Measurements from ENCODE around the gene CLEC1A.

CLEC1A gene

DNA sequence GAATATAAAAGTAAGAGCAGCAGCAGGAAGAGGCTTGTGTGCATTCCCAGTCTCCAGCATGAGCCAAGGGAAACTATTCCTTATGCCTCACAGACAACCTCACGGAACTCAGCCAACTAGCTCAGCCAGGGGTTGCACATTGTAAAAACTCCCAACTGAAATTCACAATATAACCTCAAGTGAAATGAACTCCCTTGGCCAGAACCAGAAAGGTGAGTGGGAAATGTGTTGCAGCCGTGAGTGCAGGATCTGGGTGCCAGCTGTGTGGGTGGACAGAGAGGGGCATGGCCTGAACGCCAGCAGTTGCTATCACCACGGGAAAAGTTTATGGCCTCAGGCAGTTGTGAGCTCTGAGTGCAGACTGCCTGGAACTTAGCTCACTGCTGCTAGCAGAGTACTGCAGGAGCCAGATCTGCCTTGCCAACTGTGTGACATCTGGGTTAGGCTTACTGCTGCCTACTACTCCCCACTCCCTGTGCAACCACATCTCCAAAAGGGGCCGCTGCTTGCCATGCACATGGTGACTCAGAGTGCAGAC is 2.3 kb upstream of the CLEC1A start:
- no peak for DNase-seq

DNA sequence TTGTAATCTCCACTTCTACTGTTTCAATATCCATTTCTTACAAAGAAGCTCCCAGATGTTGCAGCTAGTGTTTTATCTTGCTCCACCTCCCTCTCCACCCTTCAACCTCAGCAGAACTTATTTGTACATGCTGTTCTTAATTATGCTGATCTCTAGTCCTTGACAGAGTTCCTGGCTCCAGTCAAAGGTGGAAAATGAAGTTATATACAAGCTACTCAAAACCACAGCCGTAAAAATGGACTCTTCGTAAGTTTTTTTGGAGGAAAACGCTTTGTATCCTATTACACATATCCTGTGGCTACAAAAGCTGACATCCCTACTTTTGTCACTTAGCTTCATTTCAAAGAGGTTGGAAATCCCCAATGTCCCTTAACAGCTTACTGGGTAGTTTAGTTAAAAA is 1.3 kb downstream of the CLEC1A start:
- no peak for DNase-seq

DNA sequence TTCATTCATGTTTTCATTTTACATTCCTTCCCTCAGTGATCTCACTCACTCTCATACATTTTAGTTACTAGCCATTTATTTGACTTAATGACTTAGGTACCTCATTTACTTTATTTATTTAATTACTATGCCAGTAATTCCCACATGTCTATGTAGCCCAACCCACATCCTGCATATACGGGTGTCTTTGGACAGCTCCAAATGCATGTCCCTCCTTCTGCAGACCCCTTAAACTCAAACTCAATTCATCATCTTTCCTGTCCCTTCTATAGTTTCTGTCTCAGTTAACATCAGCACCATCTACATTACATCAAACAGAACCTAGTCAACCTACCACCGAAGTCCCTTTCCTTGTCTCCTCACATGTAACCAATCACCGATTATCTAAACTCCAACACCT is 2.8 kb downstream of the CLEC1A start:
- DNase-seq, result no peak

DNA sequence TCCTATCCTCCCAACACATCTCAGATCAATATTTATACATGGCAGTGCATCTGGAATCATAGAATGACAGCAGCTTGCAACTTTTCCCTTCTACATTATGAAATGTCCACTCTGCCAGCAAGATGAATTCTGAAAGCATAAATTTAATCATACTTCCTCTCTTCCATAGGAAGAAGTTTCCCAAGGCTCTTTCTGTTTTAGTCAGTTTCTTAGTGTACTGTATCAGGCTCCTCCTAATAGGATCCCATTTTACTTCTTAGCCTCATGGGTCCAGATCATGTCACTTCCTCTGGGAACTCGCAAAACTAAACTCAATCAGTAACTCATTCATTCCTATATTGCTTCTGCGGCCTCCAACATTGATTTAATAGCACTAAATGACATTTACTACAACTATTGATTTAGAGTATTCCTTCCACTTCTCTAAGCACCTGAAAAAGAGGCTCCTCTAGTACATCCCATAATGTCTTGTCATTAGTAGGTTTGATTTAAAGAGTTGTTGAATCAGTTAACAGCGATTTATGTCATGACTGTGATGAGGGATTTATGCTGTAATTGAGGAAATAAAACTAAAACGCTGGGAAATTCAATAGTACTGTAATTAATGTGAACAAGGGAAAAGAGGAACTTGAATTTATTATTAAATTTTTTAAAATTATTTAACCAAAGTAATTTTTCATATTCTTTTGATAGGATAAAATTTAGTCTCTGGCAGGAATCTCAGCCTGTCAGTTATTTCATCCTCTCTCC is 4.0 kb downstream of the CLEC1A start:
- DNase-seq, result no peak

DNA sequence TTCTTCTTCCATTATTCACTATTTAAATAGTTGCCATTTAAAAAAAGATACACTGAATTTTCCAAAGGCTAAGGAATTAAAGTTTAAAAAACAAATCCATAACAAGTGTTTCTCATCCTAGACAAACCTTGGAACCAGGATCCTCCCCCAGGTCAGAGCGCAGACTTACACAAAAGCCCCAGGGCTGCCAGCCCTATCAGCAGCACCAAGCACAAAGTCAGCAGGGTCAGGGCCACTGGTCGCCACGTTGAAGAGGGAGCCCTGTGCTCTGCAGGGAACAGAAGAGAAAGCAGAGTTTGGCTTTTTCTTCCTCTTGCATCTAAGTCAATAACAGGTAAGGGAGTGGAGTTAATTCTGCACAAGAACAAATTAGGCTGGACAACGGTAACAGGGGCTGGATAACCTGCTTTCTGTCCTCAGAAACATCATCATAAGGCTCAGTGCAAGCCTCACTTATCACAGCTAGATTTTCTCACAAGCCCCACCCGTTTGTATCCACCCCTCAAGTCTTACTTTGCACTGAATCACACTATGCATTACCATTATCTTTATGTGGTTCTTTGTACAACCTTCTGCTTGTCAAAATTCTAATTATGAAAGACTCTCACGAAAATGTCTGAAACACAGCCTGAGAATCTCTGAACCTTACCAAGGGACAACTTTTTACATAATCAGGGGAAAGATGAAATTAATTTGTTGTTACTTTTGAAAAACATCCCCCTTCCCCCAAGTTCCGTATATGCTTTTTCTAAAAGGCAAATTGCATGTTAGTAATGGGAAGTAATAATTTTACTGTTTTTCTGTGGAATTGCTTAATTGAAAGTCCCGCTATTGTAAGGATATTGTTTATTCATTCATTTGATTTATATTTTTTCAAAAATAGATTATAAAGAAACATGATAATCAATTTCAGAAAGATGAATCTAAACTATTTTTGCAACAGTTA is 9.6 kb downstream of the CLEC1A start:
- no peak for DNase-seq

DNA sequence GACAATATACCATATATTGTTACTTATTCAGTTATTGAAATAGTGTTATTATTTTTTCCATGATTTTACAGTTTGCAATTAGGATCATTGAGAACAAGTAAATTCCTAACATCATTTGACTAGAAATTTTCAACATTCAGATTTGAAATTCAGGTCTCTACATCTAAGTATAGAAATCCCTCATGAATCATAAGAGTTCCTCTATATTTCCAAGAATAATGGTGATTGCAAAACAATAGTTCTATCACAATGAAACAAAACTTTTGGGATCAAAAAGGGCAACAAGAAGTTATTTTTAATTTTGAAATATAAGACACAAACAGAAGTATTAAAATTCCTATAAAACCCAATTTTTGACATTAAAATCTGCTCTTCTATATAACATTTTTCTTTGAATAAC is 10.8 kb downstream of the CLEC1A start:
- no peak for DNase-seq

DNA sequence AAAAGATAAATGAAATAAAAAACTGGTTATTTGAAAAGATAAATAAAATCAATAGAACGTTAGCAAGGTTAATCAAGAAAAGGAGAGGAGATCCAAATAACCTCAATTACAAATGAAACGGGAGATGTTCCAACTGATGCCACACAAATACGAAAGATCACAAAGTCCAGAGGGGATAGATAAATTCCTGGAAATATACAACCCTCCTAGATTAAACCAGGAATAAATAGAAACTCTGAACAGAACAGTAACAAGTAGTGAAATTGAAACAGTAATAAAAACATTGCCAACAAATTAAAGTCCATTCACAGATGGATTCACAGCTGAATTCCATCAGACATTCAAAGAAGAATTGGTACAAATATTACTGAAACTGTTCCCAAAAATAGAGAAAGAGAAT is 12.4 kb downstream of the CLEC1A start:
- DNase-seq, result no peak

DNA sequence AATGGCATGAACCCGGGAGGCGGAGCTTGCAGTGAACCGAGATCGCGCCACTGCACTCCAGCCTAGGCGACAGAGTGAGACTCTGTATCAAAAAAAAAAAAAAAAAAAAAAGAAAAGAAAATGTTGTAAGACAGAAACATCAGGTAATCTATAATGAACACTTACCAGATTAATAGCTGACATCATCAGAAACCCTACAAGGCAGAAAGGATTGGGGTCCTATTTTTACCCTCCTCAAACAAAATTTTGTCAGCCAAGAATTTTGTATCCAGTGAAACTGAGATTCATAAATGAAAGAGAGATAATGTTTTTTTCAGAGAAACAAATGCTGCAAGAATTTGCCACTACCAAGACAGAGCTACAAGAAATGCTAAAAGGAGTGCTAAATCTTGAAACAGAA is 14.1 kb downstream of the CLEC1A start:
- no peak for DNase-seq

DNA sequence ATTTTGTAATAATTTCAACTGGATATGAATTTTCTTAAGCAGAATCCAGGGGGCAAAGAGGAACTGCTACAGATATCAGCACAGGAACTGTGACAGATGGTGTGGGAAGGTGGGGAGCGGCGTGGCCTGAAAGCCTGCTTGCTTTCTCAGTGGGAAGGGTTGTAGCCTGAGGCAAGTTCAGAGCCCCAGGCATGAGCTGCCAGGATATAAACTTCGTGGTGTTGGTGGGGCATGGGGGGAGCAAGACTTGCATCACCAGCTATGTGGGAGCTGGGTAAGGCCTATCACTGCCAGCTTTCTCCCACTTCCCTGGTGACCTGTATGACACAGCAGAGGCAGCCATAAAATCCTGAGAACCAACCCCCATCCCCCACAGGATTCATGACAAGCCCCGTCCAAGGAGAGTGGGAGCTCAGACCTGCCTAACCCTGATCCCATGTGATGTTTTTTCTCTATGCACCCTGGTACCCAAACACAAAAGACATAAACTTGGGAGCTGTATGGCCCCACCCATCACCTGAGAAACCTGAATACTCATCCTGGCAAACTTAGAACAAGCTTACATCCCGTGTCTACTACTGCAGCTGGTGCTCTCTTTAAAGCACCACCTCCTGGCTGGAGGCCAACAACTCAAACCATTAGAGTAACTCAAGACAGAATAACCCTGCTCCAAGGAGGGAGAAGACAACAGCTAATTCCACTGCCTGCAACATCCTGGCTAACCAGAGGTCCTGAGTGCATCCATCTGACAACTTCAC is 16.5 kb downstream of the CLEC1A start:
- DNase-seq, result no peak

DNA sequence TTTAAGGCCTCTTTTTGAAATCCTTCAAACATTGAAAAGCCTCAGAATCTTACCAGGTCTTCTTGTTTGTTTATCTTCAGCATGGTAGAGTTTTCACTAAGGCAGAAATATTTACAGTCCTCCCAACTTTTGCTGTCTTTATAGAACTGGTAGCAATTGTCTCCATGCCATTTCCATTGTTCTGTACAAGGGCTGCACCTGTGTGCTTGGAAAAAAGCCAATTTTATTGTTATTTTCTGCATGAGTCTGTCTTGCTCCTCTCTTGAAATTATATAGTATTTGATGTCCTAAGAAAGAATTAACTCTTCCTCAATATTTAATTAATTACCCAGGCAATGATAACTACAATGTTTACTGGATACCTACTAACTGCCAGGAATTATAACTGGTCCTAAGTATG is 23.3 kb downstream of the CLEC1A start:
- DNase-seq, result no peak

DNA sequence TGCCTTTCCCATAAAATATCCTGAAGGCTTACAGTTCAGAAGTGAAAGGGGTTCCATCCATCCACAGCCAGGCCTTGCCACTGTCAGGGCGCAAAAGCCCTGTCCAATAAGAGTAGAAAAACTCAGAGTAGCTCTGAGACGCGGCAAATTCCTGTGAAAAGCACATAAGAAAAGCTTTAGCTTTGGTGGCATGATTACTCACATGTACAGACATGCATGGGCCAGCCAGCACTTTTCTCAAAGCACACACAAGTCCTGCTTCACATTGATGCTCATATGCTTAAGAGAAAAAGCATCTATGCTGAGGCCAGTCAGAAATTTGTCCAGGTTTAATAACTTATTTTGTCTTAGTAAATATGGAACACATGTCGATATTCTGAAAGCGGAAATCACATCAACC is 25.5 kb downstream of the CLEC1A start:
- no peak for DNase-seq

DNA sequence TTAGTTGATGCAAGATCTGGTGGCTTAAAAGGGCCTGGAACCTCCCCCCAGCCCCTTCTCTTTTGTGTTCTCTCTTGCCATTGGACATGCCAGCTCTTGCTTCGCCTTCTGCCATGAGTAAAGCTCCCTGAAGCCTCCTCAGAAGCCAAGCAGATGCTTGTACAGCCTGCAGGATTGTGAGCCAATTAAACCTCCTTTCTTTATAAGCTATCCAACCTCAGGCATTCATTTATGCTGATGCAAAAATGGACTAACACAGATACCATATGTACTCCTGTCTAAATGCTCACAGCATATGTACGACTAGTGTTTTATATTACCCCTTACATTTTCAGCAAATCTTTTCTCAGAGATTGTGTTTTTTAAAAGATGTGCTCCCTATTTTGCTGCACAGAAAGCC is 26.7 kb downstream of the CLEC1A start:
- DNase-seq, result no peak

DNA sequence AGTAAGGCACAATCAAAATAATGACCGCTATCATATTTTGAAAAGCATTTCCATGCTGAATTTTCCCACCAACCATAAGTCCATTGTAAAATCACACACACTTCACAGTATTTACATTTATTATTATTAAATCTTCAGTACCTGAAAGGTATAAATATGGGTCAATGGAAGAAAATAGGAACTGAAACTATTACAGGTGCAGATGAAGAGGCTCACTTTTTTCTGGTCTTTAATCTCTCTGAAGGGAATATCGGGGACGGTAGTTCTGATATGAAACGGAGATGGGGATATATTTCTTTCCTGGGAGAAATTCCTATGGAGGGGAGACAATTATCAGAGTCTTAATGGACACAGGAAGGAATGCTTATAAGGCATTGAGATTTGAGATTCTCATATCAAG is 28.4 kb downstream of the CLEC1A start:
- no peak for DNase-seq

DNA sequence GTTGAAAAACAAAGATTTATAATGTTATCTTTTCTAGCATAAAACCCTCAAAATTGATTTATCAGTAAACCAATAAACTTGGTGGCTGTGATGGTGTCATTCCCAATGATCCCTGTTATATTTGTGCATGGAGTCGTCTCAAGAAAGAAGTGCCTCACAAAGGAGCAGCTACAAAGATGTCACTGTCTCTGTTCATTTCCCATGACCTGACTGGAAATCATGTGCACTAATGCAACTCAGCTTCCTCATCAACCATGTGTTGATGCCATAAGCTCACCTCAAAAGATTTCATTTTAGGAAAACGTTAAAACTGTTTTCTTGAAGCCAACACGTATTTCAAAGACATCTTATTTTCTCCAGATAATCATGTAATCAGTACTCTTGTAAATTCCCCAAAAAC is 28.8 kb downstream of the CLEC1A start:
- no peak for DNase-seq

DNA sequence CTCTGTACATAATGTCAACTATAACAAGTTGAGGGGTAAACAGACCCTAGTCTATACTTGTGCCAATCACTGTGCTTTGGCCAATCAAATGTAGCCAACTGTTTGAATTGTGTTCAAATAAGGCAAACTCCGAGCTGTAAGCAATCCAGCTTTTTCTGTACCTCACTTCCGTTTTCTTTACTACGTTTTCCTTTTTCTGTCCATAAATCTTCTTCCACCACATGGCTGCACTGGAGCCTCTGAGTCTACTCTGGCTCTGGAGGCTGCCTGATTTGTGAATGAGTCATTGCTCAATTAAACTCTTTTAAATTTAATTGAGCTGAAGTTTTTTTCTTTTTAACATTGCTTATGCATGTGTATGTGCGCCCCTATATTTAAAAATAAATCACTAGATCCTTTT is 29.7 kb downstream of the CLEC1A start:
- no peak for DNase-seq

DNA sequence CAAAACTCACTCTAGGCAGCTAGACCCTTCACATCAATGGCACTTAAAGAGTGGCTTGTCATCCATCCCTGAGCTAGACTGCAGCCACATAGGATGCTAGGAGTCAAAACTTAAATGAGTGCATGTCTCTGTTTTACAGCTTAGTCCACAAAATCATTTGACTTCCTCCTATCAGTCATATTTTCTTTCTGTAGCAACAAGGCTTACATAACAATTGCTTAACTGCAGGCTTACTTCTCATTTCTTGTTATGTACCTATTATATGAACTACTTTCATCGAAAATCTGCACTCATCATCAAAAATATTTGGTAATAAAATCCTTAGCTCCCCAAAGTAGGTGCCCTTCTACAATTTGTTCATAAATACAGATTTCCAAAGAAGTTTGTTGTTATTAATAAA is 30.1 kb downstream of the CLEC1A start:
- no peak for DNase-seq

DNA sequence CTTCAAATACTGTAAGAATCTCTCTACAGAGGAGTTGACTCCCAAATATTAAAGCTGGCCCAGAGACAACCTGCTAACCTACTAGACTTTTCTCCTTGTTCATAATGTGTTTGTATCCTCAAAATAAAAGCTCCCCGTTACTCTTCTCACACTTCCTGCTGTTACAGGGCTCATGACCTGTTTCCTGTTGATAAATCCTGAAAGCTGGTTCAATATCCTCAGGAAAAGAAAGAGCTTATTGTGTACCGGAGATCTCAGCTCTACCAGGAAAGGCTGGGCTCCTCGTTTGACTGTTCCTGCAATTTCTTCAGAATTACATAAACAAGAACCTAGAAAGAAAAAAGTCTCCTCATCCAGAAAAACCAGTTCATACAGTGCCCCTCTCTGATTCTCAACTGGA is 30.8 kb downstream of the CLEC1A start:
- no peak for DNase-seq

DNA sequence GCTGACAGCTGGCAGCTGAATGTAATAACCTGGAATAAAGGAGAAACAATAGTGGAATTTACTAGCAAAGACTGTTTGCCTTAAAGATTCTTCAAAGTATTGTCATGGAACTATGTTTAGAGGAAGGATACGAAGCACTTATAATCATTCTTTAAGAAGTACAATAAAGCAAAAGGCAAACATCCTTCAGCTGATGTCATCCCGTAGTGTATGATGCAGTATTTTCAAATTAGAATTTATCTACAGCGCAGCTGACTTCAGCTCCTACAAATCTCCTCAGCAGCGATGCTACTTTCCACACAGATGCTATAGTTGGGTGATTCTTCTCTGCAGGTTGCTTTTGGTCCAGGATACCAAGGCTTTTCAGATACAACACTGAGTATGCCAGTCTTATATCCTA is 31.5 kb downstream of the CLEC1A start:
- DNase-seq, result no peak

DNA sequence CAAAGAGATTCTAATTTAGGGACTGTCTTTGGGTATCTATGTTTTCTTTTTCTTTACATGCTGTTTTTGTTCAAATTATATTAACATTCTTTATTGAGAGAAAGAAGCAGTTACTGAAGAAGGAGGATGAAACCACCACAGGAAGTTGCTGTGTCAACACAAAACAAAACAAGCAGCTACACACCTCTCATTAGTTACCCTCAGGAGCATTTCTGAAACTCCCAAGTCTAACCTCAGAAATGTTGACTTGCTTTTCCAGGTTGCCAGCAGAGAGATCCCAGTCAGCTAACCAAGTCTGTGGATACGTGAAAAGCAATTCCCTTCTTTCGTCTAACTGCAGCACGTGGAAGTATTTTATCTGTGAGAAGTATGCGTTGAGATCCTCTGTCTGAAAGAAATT is 33.5 kb downstream of the CLEC1A start:
- DNase-seq, result no peak

DNA sequence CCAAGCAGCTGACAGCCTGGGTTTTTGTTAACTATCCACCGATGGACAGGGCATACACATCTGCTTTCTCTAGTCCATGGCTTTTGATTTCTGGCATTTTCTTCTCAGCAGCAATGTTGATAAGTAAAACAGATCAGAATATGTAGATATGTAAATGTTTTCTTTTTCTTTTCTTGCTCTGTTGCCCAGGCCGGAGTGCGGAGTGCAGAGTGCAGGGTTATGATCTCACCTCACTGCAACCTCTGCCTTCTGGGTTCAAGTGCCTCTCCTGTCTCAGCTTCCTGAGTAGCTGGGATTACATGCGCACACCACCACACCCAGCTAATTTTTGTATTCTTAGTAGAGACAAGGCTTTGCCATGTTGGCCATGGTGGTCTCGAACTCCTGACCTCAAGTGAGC is 40.4 kb downstream of the CLEC1A start:
- DNase-seq, result no peak

DNA sequence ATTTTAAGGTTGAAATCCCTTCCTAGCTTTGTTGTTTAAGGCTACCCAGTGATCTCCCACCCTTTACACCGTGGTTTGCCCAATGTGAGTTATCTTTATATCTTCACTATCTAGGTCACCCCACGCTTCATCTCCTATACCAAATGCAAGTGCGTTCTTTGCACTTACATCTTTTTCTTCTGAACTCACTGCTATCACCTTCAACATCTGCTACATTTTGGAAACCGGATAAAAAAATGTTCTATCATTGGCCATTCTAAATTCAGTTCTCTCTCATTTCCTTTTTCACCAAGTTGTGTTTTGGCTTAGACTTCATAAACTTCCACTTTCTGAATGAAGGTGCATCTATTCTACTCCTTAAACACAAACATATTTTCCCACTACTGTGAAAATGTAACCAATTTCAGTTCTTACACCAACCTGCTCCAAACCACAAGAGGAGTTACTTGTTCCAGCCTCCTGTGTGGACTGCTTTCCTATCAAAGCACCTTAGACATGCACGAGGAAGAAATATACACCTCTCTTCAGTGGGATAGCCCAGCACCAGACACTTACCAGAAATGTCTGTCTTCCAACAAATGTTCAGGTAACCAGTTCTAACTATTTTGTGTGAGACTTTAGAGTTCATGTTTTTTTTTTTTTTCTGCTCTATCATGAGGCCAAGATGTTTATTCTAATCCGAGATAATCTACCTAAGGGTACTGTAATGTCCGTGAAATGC is 46.4 kb downstream of the CLEC1A start:
- no peak for DNase-seq

DNA sequence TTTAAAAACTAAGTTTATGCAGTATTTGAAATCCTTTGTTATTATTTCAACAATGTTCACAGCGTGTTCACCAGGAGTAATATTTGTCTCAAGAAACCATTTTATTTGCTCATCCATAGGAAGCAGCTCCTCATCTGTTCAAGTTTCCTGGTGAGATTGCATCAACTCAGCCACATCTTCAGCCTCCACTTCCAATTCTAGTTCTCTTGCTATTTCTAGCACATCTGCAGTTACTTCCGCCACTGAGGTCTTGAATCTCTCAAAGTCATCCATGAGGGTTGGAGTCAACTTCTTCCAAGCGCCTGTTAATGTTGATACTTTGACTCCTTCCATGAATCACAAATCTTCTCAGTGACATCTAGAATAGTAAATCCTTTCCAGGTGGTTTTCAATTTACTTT is 50.3 kb downstream of the CLEC1A start:
- DNase-seq, result no peak

DNA sequence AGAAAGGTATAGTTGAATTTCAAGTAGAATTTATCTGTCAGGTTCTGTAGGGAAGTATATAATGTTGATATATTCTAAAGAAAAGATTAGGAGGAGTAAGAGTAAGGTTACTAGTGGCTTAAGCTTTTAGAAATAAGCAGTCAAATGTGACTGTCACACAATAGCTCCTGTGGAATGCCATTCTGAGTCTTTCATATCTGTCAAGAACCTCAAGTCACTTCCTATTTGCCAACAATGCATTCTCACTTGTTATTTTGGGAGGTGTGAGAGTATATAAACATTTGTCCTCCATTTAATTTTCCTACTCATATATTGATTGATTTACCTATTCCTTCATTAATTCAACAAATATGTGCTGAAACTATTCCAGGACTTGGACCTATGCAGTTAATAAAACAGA is 56.6 kb downstream of the CLEC1A start:
- DNase-seq, result no peak
